OCI-LY3 (cell line): ENCODE measurements around the gene SPATA9.

Experiments used
- CTCF ChIP-seq: fragments of 200-600, 300-600 bp; sonication (generic); IDR thresholded peaks from 2 replicates; pipeline ENCODE4 v1.5.1; 2014; ENCODE audit warnings: antibody characterized with exemption, low read length, low read depth
- EZH2phosphoT487 ChIP-seq: fragments of 200-600 bp; shearing (Covaris generic); IDR thresholded peaks from 2 replicates; pipeline ENCODE4 v1.6.1; 2018; ENCODE audit warnings: antibody characterized with exemption, mixed run types, low read depth

DNA sequence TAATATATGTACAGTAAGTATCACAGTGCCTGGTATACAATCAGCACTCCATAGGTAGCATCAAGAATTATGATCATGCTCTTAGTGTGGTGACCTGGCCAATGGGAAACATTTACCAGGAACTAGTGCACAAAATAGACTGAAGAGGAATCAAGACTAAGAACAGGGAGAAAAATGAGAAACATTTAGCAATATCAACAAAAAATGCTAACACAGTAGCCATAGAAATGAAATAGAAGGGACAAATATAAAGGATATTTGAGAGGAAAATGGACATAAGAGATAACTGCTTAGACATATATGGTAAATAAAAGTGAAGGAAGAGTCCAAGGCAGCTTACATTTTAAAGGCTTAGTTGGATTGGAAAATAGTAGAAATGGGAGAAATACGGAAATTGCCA is 16.5 kb upstream of the SPATA9 start:
- no peak for TF ChIP-seq CTCF
- no peak for TF ChIP-seq EZH2phosphoT487
